Fibroblast of lung (primary cell): ENCODE results near the gene STMN1. TPM values are rescaled to one million over a fixed set of nuclear protein-coding genes. Genes with fewer than 3 reads are reported as not detected.

Experiments
- DNase-seq, 2 donors: peaks; one replicate each; pipeline versions ENCODE4 v3.0.0 to v3.0.0-alpha.2; 2010; ENCODE audit warnings: low read depth in 2 of 2
- H2AFZ ChIP-seq: 2 replicates; pipeline ENCODE4 v1.5.1; 2012; ENCODE audit warnings: low read length, control low read depth, inconsistent platforms
- H3K27ac ChIP-seq: 2 replicates; pipeline ENCODE4 v1.5.1; 2011; ENCODE audit warnings: low read length, control low read depth; ENCODE audit not compliant: insufficient read depth
- H3K27me3 ChIP-seq: 2 replicates; pipeline ENCODE4 v1.5.1; 2011; ENCODE audit warnings: mild to moderate bottlenecking, low read length; ENCODE audit not compliant: control insufficient read depth, insufficient read depth
- H3K36me3 ChIP-seq: 2 replicates; pipeline ENCODE4 v1.5.1; 2011; ENCODE audit warnings: low read length; ENCODE audit not compliant: control insufficient read depth, insufficient read depth
- H3K4me1 ChIP-seq: 2 replicates; pipeline ENCODE4 v1.5.1; 2011; ENCODE audit warnings: low read length; ENCODE audit not compliant: control insufficient read depth, insufficient read depth; ENCODE audit errors: extremely low read depth
- H3K4me2 ChIP-seq: 2 replicates; pipeline ENCODE4 v1.5.1; 2011; ENCODE audit warnings: low read length, control low read depth; ENCODE audit not compliant: insufficient read depth; ENCODE audit errors: extremely low read depth
- H3K4me3 ChIP-seq, 4 experiments: fragments of 200-600 bp in 1 of 4; sonication (generic) in 1 of 4; replicated peaks in 1 of 4; 2 replicates each; pipeline ENCODE4 v1.5.1; 2011 to 2016; ENCODE audit warnings: low read length in 4 of 4, low read depth in 3 of 4, mild to moderate bottlenecking in 3 of 4, control low read depth in 2 of 4, inconsistent platforms in 1 of 4, mixed read lengths in 1 of 4; ENCODE audit not compliant: insufficient read depth in 1 of 4; ENCODE audit errors: control extremely low read depth in 1 of 4
- H3K79me2 ChIP-seq: 2 replicates; pipeline ENCODE4 v1.5.1; 2012; ENCODE audit warnings: mild to moderate bottlenecking, low read length, inconsistent platforms; ENCODE audit not compliant: control insufficient read depth, insufficient read depth
- H3K9ac ChIP-seq: 2 replicates; pipeline ENCODE4 v1.5.1; 2011; ENCODE audit warnings: mild to moderate bottlenecking, low read length, control low read depth; ENCODE audit not compliant: insufficient read depth
- H3K9me3 ChIP-seq: 2 replicates; pipeline ENCODE4 v1.5.1; 2012; ENCODE audit warnings: low read depth, low read length; ENCODE audit not compliant: control insufficient read depth, insufficient read depth
- H4K20me1 ChIP-seq: 2 replicates; pipeline ENCODE4 v1.5.1; 2011; ENCODE audit warnings: low read length; ENCODE audit not compliant: control insufficient read depth, insufficient read depth; ENCODE audit errors: extremely low read depth
- EZH2 ChIP-seq: IDR thresholded peaks from 2 replicates; pipeline ENCODE4 v1.5.1; 2012; ENCODE audit warnings: low read length, control low read depth, mild to moderate bottlenecking; ENCODE audit errors: missing control alignments
- polyA plus RNA-seq, 2 donors: library from polyadenylated mRNA; depleted of rRNA in 1 of 2; stranded (reverse) in 1 of 2; unstranded in 1 of 2; fragments of >200 nt; gene quantifications; 2 replicates each; pipeline ENCODE4 v1.2.1, GENCODE V29; 2011 to 2012; ENCODE audit warnings: missing spikeins in 1 of 2
- total RNA-seq: library from RNA; depleted of rRNA; stranded (reverse); fragments of >200 nt; gene quantifications from 2 replicates; pipeline ENCODE4 v1.2.1, GENCODE V29; 2014
- TF ChIP-seq, protein P1 (sequence below), 2 donors: IDR thresholded peaks in 1 of 2; conservative IDR thresholded peaks in 1 of 2; 1 replicate in 1 of 2; 2 replicates in 1 of 2; pipeline ENCODE4 v1.5.1; 2011 to 2012; ENCODE audit warnings: low read length in 2 of 2, control low read depth in 1 of 2, inconsistent platforms in 1 of 2, low read depth in 1 of 2, mild to moderate bottlenecking in 1 of 2

STMN1 gene
- total and polyA plus RNA-seq, 2 donors (not counting 1 experiment from before 2014, with no cell fraction given), result 90.7 to 94.7 TPM

DNA sequence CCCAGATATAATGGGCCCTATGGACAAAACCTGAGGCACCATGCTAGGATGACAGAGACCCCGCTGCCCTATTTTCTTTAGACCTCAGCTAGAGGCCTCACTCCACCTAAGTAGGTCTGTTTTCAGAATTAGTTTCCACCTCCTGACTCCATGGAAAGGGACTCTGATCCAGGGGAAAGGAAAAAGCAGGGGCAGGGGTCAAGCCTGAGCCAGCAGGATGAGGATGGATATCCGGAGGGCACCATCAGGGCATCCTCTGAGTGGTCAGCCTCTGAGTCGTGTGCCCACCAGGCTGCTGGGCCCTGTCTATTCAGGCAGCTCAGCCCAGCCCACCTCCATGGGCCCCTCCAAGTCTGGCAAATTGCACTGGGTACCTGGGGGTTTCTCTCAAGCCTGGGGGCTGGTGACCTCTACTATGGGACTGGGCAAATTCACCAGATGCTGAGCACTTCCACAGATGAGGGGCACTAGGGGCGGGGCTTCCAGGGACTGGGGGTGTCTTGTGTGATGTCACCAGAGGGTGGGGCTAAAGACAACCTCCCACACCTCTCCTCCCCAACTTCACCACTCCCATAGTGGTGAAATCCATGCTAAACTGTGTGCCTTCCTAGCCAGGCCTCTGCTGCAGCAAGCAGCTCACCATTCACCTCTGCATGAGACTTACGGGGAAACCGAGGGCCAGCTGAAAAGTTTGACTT lies 36.2 kb downstream of the STMN1 start:
- no peak for DNase-seq
- no peak overlapping the region for H3K4me2 ChIP-seq
- no peaks in the 10 kb centered on the region for H3K79me2 ChIP-seq
- H3K9ac ChIP-seq, result no peak overlapping the region
- TF ChIP-seq EZH2, result no peak
- TF ChIP-seq, protein P1, sequence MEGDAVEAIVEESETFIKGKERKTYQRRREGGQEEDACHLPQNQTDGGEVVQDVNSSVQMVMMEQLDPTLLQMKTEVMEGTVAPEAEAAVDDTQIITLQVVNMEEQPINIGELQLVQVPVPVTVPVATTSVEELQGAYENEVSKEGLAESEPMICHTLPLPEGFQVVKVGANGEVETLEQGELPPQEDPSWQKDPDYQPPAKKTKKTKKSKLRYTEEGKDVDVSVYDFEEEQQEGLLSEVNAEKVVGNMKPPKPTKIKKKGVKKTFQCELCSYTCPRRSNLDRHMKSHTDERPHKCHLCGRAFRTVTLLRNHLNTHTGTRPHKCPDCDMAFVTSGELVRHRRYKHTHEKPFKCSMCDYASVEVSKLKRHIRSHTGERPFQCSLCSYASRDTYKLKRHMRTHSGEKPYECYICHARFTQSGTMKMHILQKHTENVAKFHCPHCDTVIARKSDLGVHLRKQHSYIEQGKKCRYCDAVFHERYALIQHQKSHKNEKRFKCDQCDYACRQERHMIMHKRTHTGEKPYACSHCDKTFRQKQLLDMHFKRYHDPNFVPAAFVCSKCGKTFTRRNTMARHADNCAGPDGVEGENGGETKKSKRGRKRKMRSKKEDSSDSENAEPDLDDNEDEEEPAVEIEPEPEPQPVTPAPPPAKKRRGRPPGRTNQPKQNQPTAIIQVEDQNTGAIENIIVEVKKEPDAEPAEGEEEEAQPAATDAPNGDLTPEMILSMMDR (conservative IDR thresholded peaks at IDR 0.05 in 1 of 2, IDR thresholded peaks at IDR 0.05 in 1 of 2; ENCODE audit: low read depth in 1 of 2, low read length in 2 of 2), result no peak
- peaks cover 20% of the 10 kb centered on the region for H3K4me1 ChIP-seq
- peaks cover 7% of the 10 kb centered on the region for H3K36me3 ChIP-seq
- no peak overlapping the region for H2AFZ ChIP-seq
- no peak overlapping the region for H3K4me3 ChIP-seq
- H4K20me1 ChIP-seq, result no peaks in the 10 kb centered on the region
- H3K27me3 ChIP-seq, result no peaks in the 10 kb centered on the region
- H3K9me3 ChIP-seq, result no peaks in the 10 kb centered on the region
- no peak overlapping the region for H3K27ac ChIP-seq

DNA sequence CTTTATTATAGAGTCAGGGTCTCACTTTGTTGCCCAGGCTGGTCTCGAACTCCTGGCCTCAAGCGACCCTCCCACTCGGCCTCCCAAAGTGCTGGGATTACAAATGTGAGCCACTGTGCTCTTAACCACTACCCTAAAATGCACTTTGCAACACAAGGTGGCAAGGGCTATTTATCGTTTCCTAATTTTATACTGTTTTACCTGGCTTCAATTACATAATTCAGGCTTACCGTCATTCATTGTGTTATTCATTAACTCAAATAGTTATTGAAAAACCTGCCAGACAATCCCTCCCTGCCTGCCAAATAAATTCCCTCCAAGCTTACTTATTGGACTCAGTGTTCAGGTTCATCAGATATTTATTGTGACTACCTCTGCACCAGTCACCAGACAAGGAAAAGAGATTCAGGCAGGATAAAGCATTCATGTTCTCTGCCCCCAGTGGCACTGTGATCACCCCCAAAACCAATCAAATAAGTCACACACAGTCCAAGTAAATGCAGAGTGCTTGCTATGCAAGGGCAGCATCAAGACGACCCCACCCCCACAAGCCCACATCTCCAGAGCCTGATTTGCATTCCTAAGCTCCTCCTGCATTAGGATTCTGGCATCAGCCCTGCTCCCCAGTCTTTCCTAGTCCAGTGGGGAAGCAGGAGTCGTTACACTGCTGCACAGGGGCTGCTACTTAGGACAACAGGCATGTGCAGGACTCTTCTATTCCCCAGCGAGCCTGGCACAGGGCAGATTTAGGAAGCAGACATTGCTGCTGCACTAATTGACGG lies 38.8 kb downstream of the STMN1 start:
- no peaks in the 10 kb centered on the region for H3K27me3 ChIP-seq
- no peak overlapping the region for H3K4me3 ChIP-seq
- no peak overlapping the region for H3K27ac ChIP-seq
- H2AFZ ChIP-seq, result no peak overlapping the region
- H3K79me2 ChIP-seq, result no peaks in the 10 kb centered on the region
- H3K9ac ChIP-seq, result no peak overlapping the region
- H4K20me1 ChIP-seq, result no peaks in the 10 kb centered on the region
- TF ChIP-seq, protein P1 (conservative IDR thresholded peaks at IDR 0.05 in 1 of 2, IDR thresholded peaks at IDR 0.05 in 1 of 2; ENCODE audit: low read depth in 1 of 2, low read length in 2 of 2), result no peak
- TF ChIP-seq EZH2, result no peak
- peaks cover 11% of the 10 kb centered on the region for H3K36me3 ChIP-seq
- H3K4me2 ChIP-seq, result no peak overlapping the region
- peaks cover 10% of the 10 kb centered on the region for H3K4me1 ChIP-seq
- DNase-seq, result no peak
- H3K9me3 ChIP-seq, result no peaks in the 10 kb centered on the region

DNA sequence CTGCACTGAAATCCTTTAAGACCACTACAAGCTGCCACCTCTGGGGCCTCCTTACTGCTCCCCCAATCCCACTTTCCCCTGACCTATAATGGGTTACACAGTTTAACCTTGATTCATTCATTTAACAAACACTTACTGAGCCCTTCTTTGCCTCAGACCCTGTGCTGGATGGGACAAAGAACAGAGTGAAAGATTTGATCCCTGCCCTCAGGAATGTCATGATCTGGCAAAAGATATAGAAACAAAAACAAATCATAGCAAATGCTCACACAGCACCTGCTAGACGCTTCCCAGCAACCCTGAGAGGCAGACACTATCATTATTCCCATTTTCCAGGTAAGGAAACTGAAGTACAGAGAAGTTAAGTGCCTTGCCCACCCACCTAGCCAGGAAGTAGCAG lies 39.9 kb downstream of the STMN1 start:
- Histone ChIP-seq H3K4me1 (peaks cover 2% of the 10 kb centered on the region), H3K27me3 (no peaks in the 10 kb centered on the region), H3K9me3 (no peaks in the 10 kb centered on the region), H3K4me3 (no peak overlapping the region), H3K36me3 (peaks cover 12% of the 10 kb centered on the region), H3K79me2 (no peaks in the 10 kb centered on the region), H3K4me2 (no peak overlapping the region), H3K9ac (no peak overlapping the region), H4K20me1 (no peaks in the 10 kb centered on the region), H2AFZ (no peak overlapping the region), H3K27ac (no peak overlapping the region)
- no peak for TF ChIP-seq EZH2
- TF ChIP-seq, protein P1 (conservative IDR thresholded peaks at IDR 0.05 in 1 of 2, IDR thresholded peaks at IDR 0.05 in 1 of 2; ENCODE audit: low read depth in 1 of 2, low read length in 2 of 2), result no peak
- DNase-seq, result no peak
